Subcutaneous adipose tissue (tissue), 4 donors: Measurements from ENCODE around the gene KCNMB1. TPM values are rescaled to one million over a fixed set of nuclear protein-coding genes. Genes with fewer than 3 reads are reported as not detected.

Experiments used
- total RNA-seq, 4 donors: library from RNA; depleted of rRNA; stranded (reverse); fragments of >200 nt; gene quantifications; one replicate each; pipeline ENCODE4 v1.1.0, GENCODE V29; 2016
- TF ChIP-seq, protein P1 (sequence below): fragments of 450-650 bp; IDR thresholded peaks from one replicate; pipeline ENCODE4 v1.5.1; 2016; ENCODE audit warnings: low read depth, mild to moderate bottlenecking, control low read depth, antibody characterized with exemption, moderate library complexity

KCNMB1 gene
- total RNA-seq, 4 donors from 2014 or later, result 0.19 to 1.0 (median 0.44) TPM; not detected in 1

DNA sequence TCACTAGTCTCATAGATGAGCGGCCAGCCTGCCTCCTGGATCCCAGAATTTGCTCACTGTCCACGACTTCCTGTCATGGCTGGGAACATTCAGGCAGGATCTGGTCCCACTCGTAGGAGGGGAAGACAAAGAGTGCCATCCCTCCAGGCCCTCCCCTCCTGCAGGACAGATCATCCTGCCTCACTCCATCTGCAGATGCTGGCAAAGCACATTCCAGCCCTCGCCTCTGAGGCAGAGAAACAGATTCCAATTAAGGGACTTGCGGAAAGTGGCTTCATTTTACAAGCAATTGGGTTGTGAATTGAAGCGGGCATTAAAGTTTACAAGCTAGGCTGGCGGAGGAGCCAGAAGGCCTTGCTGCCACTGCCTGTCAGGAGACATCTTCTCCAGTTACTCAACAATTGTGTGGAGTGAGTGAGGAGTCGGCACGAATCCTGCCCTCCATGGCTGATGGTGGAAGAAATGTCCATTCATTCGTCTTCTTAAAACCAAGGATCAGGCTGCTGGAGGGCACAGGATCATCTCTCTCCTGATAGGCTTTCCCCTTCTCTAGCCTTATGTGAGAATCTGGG is 41.8 kb upstream of the KCNMB1 start:
- TF ChIP-seq, protein P1, sequence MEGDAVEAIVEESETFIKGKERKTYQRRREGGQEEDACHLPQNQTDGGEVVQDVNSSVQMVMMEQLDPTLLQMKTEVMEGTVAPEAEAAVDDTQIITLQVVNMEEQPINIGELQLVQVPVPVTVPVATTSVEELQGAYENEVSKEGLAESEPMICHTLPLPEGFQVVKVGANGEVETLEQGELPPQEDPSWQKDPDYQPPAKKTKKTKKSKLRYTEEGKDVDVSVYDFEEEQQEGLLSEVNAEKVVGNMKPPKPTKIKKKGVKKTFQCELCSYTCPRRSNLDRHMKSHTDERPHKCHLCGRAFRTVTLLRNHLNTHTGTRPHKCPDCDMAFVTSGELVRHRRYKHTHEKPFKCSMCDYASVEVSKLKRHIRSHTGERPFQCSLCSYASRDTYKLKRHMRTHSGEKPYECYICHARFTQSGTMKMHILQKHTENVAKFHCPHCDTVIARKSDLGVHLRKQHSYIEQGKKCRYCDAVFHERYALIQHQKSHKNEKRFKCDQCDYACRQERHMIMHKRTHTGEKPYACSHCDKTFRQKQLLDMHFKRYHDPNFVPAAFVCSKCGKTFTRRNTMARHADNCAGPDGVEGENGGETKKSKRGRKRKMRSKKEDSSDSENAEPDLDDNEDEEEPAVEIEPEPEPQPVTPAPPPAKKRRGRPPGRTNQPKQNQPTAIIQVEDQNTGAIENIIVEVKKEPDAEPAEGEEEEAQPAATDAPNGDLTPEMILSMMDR, result no peak

DNA sequence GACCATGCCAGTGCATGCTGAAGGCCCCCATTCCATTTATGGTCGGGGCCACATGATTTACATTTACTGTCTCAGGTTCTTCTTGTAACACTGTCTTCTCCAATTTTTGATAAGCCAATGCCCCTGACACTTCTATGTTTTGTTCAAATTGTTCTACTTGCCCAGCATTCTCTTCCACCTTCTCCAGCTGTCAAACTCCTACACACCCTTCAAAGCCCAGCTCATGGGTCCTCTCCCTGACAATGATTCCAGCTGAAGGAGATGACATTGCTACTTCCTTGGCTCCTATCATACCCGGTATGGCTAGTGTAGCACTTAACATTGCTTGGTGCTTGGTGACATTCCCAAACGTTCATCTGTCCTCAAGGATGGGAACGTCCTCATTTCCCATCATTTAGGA is 41.1 kb upstream of the KCNMB1 start:
- TF ChIP-seq, protein P1, result no peak

DNA sequence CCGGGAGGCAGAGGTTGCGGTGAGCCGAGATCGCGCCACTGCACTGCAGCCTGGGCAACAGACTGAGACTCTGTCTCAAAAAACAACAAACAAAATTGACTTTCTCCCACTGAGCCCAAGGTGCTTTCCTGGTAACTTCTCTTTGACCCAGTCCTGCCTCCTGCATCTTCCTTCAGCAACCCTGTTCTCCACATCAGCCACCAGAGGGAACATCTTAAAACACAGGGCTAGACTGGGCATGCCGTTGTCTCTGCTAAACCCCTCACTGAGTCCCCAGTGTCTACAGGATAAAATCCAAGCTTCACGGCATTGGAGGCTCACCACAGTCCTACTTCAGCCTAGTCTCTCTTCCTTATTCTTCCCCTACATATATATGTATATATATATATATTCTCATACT is 39.8 kb upstream of the KCNMB1 start:
- TF ChIP-seq, protein P1, result no peak

DNA sequence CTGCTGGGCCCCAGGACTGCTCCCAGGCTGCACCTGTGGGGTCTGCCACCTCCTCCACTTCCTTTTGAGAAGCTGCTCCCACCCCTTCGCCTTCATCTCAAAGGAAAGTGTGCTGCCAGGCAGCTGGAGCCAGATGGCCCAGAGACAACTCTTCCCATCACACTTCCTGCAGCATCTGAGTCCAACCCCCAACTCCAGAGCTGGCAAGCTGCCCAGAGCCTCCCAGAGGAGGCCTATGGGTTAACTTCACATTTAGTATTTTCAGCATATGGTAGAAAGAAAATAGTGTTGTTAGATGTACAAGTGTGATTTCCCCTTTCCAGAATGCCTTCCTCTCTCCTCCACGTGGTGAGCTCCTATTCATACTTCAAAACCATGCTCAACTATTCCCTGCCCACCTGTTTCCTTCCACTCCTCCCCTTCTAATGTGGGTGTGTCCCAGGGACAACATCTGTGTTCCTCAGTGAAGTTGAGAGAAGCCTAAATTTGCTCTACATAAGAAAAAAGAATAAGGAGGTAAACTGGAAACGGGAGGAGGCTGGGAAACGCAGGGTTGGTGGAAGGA is 38.6 kb upstream of the KCNMB1 start:
- TF ChIP-seq, protein P1, result no peak

DNA sequence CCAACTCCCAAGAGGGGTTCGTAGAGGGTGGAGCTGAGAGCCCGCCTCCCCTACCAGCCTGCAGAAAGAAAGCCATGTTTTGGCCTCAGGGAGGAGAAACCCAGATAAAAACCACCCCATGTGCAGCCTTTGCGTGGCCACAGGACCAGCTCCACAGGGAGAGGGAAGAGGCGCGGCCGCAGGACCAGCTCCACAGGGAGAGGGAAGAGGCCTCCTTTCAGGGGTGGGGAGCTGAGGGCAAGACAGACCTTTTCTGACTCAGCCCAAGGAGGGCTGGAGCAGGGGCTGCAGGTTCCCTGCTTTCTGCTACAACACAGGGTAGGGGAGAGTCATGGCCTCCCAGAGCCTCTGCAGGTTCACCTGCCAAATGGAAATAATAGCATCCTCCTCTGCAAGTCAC is 37.6 kb upstream of the KCNMB1 start:
- TF ChIP-seq, protein P1, result no peak

DNA sequence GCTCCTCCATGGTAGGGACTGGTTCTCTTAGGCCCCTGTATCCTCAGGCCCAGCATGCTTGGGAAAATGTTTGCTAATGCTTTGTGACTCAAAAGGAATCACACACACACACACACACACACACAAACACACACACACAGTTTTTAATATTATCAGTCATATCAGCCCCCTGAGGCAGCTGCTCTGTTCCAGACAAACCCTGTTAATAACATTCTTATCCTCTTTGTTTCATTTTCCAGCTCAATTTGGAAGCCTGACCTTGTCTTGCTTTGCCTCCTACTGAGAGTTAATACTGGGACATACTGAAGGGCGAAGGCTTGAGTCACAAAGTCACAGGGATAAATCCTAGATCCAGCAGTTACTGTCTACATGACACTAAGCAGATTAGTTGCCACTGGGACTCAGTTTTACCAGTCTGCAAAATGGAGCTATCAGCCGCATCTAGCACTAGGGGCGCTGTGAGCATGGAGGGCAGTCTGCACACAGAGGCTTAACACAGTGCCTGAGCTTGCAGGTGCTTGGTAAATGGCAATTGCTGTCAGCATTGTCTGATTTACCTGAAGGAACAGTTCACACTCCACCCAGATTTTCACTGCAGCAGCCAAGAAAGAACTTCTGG is 37.1 kb upstream of the KCNMB1 start:
- TF ChIP-seq, protein P1, result no peak

DNA sequence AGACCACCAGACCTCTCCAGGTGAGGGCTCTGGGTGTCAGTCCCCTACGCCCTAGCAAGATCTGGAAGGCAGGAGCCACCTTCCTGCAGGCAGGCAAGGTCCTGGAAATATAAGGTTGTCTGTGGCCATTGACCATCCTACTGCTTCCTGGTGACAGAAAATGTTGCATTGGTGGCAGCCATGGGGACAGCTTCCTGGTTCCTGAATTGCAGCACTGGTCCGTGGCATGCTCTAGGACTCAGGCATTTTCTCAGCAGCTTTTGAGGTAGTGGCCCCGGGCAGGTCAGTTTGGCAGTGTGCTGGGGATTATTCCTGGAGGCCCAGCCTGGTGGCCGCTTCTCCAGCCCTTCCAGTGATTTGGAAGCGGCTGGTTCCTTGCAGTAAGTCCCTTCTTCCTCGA is 36.6 kb upstream of the KCNMB1 start:
- TF ChIP-seq, protein P1, result no peak
